GM15510 (cell line): ENCODE data around the gene NADK2.

Experiments used
- POLR2A ChIP-seq: IDR thresholded peaks from 3 replicates; pipeline ENCODE4 v1.6.1; 2011; ENCODE audit warnings: borderline replicate concordance; ENCODE audit not compliant: insufficient read length; ENCODE audit errors: extremely low read depth

The NADK2 gene

GRCh38 chr5:36198281-36198680, 43.4 kb downstream of the NADK2 start:
- no peak for TF ChIP-seq POLR2A

- TF ChIP-seq POLR2A: no peak
Measured at GRCh38 chr5:36193746-36194145, 48.0 kb downstream of the NADK2 start.

- TF ChIP-seq POLR2A: no peak
Measured at GRCh38 chr5:36181774-36182173, 60.0 kb downstream of the NADK2 start.

- TF ChIP-seq POLR2A: no peak
Measured at GRCh38 chr5:36180556-36181350, 61.0 kb downstream of the NADK2 start.

- no peak for TF ChIP-seq POLR2A
Measured at GRCh38 chr5:36179950-36180349, 61.8 kb downstream of the NADK2 start.

GRCh38 chr5:36178524-36178890, 63.2 kb downstream of the NADK2 start:
- TF ChIP-seq POLR2A: no peak

- TF ChIP-seq POLR2A: no peak
Measured at GRCh38 chr5:36177715-36178523, 63.8 kb downstream of the NADK2 start.

- no peak for TF ChIP-seq POLR2A
Measured at GRCh38 chr5:36177154-36177553, 64.6 kb downstream of the NADK2 start.

GRCh38 chr5:36175043-36175442, 66.7 kb downstream of the NADK2 start:
- no peak for TF ChIP-seq POLR2A

- TF ChIP-seq POLR2A: no peak
Measured at GRCh38 chr5:36174119-36174518, 67.6 kb downstream of the NADK2 start.

GRCh38 chr5:36173426-36173825, 68.3 kb downstream of the NADK2 start:
- TF ChIP-seq POLR2A: no peak

- TF ChIP-seq POLR2A: no peak
Measured at GRCh38 chr5:36172599-36172998, 69.1 kb downstream of the NADK2 start.

GRCh38 chr5:36170832-36171424, 70.8 kb downstream of the NADK2 start:
- no peak for TF ChIP-seq POLR2A

GRCh38 chr5:36168737-36169136, 73.0 kb downstream of the NADK2 start:
- TF ChIP-seq POLR2A: no peak

- TF ChIP-seq POLR2A: no peak
Measured at GRCh38 chr5:36164461-36164860, 77.3 kb downstream of the NADK2 start.

GRCh38 chr5:36162810-36163486, 78.8 kb downstream of the NADK2 start:
- no peak for TF ChIP-seq POLR2A

- no peak for TF ChIP-seq POLR2A
Measured at GRCh38 chr5:36161361-36161760, 80.4 kb downstream of the NADK2 start.
